ENCODE results near the gene THRA. TPM values are rescaled to one million over a fixed set of nuclear protein-coding genes. Genes with fewer than 3 reads are reported as not detected.
A peak's percentile ranks its signal among the peaks of the same experiment; 100 is the strongest.

THRA gene
- total RNA-seq, 1 donor from 2014 or later: 88.3 TPM

DNA sequence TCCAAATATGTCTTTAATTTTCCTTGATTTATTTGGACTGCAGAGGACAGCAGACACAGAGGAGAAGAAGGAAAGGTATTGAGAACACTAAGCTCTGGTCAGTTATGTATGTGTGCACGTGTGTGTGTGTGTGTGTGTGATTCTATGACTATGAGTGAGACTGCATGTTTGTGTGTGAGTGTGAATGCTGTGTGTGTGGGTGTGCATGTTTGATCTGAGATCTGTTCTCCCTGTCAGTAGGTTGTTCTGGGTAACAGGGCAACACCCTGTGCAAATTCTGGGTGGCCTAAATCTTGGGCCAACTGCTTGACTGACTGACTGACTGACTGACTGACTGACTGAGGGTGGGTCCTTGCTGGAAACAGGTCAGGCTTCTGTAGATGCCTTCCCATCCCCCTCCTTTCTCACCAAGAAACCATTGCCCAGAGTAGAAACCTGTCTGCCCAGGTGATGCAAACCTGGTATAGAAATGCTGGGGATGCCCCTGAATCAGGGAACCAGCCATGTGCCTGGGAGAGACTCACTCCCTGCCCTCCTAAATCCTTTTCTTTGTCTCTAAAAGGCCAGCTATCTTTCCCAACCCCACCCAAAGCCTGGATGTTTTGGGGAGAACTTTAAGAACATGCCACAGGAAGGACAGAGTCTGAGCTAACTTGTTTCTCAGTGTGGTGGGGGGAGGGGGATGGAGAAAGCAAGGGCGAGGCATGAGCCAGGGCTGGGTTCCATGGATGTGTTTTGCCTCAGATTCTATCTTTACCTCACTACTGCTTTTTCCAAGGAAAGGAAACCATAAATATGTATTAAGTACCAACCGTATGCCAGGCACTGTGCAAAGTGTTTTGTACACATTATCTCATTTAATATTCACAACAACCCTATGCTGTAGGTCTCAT, 42.1 kb downstream of the THRA start:
- DNase-seq (ENCODE audit: missing footprints) (no peak), ATAC-seq (no peak)
- intact Hi-C loops (cut with DNase I): loop anchor here (10.0 kb wide), 1 partner anchor 240 kb away; no protein-coding TSS in a partner anchor

DNA sequence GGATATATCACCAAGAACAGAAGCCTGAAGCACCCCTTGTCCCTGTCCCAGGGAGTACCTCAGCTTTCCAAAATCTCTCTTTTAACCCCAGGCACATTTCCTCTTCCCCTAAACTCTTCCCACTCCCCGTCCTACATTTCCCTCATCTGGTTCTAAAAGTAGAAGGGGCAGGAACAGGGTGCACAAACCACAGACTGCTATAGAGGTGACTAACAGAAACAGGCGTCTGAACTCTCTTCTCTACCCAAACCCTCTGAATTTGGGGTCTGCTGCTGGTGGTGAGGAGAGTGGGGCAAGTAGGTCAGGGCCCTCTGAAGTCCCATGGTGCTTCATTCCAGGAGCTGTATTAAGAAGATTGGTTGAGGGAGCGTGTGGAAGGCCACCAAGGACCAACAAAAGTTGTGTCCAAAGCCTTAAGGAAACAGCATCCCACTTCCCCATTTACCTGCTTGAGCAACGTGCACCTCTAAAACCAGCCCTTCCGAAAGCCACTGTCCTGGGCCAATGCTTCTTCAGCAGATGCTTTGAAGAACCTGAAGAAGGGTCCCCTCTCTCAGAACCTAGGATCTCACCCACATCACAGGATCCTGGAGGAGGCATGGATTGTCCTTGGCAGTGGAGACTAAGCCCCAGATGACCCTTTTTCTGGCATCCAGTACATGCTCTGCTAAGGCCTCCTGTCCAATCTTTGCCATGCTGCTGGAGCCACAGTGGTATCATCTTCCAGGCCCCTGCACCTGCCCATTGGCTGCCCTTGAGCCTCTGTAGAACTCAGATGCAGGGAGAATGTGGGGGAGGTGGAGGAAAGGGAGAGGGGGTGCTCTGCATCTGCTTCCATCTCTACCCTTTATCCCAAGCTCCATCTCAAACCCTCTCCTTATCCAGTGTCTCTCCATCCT, 43.3 kb downstream of the THRA start:
- DNase-seq (ENCODE audit: missing footprints) (no peak), ATAC-seq (no peak)
- intact Hi-C loops (cut with DNase I): loop anchor here (10.0 kb wide), 1 partner anchor 239 kb away; no protein-coding TSS in a partner anchor

DNA sequence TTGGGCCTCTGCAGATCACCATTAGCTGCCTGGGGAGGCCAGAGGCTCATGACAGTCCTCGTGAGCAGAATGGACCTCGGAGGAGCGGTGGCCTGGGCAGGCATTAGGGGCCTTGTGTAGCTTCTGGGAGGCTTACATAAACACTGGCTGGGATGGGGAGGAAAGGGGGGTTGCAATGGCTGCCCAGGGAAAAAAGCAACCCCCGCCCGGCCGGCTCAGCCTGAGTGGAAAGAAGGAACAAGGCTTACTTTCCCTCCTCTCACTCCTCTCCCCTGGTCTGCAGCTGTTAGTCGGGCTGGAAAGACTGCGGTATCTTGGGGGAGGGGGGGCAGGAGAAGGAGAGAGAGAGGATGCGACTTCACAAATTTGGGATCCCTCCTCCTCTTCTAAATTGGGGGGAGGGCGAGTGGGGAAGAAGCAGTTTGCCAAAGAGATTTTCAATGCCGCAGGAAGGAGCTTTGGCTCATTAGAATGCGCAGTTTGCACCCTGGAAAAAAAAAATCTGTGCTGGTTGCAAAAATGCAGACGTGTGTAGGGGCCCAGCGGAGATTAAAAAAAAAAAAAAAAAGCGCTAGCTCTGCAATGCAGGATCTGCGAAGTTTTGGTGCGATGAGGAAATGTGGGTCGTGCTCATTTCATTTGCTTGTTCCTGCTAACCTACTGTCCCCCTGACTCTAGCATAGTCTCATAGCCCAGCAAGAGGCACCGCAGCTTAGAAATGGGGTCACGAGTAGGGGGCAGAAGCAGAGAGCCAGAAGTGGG, 44.2 kb downstream of the THRA start:
- intact Hi-C loops (cut with DNase I): loop anchor here (10.0 kb wide), 1 partner anchor 238 kb away; no protein-coding TSS in a partner anchor
- ATAC-seq (no peak), DNase-seq (ENCODE audit: missing footprints) (no peak)

DNA sequence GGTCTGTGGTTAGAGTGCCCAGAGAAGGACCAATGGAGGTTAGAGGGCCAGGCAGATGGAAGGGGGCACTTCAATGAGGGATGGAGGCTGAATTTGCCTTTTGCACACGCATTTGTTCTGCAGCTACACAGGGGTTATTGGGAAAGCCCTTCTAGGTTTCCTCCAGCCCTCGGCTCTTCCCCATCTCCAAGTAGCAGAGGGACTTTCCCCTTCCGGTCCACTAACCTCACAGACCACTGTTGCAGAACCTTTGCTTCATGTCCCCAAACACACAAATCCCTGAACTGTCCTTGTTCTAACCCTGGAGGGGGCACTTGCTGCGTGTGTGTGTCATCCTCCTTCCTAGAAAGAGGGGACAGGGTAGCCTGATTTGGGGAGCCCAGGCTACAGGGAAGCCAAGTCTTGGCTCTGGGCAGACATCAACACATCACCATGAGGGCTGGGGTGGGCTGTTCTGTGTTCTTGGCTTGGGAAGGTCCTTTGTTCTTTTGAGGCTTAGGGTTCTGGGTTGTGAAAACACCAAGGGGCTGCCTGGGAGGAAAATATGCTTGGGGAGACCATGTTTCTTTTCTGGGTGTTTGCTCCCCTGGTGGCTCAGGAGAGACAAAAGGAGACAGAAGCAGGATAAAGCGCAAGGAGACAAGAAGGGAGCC, 44.9 kb downstream of the THRA start:
- intact Hi-C loops (cut with DNase I): loop anchor here (10.0 kb wide), 1 partner anchor 237 kb away; no protein-coding TSS in a partner anchor
- DNase-seq (ENCODE audit: missing footprints) (no peak), ATAC-seq (no peak)

DNA sequence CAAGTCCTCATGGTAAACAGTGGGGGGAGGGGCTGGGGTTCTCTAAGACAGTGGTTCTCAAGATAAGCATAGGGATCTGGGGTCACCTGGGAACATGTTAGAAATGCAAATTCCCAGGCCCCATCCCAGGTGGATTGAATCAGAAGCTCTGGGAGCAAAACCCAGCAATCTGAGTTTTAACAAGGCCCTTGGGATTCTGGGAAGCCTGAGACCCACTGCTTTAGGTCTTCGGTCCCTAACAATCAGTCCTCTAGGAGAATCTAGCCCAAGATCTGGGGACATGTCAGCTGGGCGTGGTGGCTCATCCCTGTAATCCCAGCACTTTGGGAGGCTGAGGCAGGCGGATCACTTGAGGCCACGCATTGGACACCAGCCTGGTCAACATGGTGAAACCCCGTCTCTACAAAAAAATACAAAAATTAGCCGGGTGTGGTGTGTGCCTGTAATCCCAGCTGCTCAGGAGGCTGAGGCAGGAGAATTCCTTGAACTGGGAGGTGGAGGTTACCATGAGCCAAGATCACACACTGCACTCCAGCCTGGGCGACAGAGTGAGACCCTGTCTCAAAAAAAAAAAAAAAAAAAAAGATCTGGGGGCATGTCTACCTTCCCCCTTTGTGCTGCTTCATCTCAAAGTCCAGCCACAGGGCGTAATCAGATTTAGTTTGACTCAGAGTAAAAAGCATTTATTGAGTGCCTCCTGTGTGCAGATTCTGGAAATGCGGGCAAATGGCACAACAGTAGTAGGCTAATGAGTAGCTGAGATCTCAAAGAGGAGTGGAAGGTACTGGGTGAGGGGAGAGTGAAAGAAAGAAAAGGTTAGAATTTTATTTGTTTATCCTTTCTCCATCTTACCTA, 46.4 kb downstream of the THRA start:
- DNase-seq (ENCODE audit: missing footprints): no peak
- ATAC-seq: no peak
- intact Hi-C loops (cut with DNase I): loop anchor here (10.0 kb wide), 1 partner anchor 236 kb away; no protein-coding TSS in a partner anchor

DNA sequence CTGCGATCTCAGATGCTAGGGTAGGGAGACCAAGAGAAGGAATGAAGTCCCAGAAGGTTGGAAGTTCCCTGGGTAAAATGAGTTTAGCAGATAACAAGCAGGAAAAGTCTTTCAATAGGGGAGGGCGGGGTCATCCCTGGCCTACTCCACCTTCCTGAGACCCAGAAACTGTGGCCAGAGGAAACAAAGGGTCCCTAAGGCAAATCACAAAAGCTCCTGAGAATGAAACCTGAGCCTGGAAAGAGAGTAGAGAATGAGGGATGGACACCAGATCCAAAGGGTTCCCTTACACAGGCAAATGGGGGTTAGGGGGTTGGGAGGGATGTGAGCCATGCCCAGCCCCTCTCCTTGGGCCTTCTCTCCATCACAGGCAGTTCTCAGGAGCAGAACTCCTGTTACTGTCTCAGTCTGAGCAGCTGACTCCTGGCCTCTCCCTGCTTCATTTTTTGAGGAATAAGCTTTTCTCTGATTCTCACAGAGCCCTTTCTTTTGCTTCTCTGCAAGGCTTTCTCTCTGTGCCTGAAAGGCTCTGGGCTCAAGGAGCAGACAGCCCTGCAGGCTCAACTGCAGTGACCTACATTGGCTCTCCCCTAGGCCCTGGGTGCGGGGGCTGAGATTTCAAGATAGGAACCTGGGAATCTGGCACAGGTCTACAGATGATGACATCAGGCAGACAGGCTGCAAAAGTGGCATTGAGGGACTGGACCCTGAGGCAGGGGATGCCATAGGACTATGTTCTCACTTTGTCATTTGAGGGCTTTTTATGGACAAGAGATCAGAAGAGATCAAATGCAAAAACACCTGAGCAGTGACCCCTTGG, 47.5 kb downstream of the THRA start:
- no peak for DNase-seq (ENCODE audit: missing footprints)
- intact Hi-C loops (cut with DNase I): loop anchor here (2.0 kb wide), 1 partner anchor 47 kb away; the partner anchor contains the start of gene THRA
- ATAC-seq: no peak

DNA sequence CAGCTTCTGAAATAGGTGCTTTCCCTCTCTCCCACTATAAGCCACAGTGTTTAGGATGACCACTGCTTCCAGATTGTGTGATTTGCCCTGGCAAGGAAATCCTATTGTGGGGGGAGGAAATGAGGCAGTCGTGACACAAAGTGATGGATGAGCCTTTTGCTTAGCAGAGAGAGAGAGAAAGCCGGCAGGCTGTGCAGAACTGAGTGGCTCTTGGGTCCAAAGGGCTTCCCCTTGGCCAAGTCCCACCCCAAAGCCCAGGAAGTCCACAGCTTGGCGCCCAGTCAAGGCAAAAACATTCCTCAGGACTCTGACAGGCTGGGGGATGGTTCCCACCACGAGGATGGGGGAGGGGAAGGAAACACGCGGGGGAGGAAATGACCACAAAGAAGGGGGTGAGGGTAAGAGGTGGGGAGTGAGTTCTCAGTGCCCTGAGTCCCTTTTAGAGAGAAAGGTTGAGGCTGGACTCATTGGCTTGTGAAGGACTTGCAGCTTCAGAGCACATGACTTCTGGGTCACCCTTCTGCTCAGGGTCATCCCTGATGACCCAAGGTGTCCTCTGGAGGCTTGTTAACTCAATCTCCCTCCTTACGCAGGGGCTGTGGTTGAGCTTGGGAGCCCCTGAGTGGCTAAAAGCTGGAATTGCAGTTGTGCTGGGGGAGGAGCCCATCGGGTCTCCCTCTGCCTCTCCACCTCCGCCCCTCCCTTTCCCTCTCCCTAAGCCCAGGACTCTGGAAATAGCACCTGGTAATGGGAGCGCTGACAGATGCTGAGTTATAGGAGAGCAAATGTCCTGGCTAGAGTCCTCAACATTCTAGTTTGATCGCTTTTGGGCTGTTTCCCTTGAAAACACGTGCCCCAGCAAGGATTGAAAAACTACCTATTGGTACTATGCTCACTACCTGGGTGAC, 48.7 kb downstream of the THRA start:
- intact Hi-C loops (cut with DNase I): loop anchor here (1.0 to 2.0 kb wide), 5 partner anchors 12 to 73 kb away; partner anchors contain the start of gene THRA
- ATAC-seq (peak; percentile 79), DNase-seq (ENCODE audit: missing footprints) (peak; percentile 92)

DNA sequence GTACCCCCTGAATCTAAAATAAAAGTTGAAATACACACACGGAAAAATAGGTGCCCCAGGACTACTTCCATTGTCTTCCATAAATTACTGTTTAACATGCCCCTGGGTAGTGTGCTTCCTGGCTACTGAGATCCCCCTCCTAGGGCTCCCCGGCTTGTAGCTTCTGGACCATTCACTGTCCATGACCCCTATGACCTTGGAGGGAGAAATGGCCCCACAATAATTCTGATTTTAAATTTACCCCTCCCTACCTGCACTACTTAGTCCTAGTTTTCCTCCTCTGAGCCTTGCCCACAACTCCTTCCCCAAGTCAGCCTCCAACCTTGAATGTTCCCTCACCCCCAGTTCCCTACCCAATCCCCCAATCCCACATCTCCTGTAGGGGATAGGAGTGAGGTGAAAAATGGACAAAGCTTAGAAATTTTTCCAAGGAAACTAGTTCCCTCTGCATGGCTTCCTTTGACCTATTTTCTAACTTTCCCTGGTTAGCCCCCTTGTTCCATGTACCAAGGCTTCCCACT, 49.5 kb downstream of the THRA start:
- DNase-seq (ENCODE audit: missing footprints) (no peak), ATAC-seq (no peak)
- intact Hi-C loops (cut with DNase I): loop anchor here (2.0 kb wide), 3 partner anchors 43 to 73 kb away; no protein-coding TSS in a partner anchor

DNA sequence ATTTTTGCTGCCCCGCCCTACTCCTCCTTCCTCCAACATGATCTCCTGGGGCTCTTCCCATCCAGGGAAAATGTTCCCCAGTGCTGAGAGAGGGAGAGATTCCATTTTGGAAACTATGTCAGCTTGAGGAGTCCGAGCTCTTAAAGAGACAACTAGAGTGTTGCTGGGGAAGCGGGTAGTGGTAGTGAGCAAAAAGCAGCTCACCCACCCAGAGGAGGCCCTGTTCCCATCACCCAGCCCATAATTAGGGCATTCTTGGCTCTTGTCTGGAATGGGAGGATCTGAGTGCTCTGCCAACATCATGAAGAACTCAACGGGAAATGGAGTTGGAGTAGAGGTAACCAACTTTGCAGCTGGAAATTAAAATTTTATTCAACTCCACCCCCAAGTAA, 49.9 kb downstream of the THRA start:
- peak; percentile 18 for ATAC-seq
- DNase-seq (ENCODE audit: missing footprints): no peak
- intact Hi-C loops (cut with DNase I): loop anchor here (2.0 kb wide), 3 partner anchors 44 to 74 kb away; no protein-coding TSS in a partner anchor

DNA sequence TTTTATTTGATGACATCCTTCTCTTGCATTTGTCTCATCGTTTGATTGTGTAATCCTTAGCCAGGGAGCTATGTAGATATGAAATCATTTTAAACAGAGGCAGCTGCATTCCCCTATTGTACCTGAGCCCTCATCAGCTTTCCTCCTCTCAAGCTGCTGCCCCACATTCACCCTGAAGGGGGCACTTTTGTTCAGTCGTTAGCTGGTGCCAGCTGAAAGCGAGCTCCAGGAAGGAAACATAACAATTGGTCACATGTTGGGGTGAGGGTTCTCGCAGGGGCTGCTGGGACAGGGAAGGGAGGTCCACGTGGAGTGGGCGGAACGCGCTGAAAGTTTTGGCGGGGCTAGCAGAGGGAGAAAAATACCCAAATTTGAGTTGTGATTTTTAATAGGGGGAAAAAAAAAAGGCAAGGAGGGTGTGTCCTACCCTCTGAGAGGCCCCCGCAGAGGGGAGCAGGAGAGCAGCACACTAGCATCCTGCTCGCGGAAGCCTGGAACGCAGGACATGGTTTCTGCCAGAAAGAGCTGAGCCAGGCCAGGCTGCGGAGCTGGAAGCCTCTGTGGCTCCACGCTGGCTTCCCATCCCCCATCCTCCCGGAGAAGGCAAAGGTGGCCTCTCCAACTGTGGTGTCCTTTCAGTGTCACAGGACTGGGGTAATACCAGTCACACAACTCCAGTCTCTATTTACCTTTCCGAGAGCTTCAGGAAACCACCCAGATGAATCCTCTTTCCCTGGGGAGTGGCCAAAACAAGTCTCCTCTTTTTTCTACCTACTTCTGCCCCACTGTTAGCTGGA, 50.5 kb downstream of the THRA start:
- ATAC-seq (peak; percentile 75), DNase-seq (ENCODE audit: missing footprints) (peak; percentile 93)
- intact Hi-C loops (cut with DNase I): loop anchor here (2.0 kb wide), 3 partner anchors 45 to 75 kb away; no protein-coding TSS in a partner anchor

DNA sequence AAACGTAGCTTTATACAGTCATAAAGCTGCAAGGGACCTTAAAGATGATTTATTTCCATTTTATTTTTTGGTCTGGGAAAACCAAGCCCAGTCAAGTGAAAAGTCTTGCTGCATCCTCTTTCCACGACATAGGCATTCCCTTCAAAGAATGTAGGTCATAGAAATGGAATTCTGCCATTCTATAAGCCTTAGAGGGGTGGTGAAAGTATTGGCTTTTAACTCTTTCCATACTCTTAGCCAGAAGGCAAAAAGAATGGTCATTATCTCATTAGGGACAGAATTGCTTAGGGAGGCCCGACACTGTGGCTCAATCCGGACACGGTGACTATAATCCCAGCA, 51.1 kb downstream of the THRA start:
- intact Hi-C loops (cut with DNase I): loop anchor here (2.0 kb wide), 3 partner anchors 45 to 75 kb away; no protein-coding TSS in a partner anchor
- no peak for ATAC-seq

DNA sequence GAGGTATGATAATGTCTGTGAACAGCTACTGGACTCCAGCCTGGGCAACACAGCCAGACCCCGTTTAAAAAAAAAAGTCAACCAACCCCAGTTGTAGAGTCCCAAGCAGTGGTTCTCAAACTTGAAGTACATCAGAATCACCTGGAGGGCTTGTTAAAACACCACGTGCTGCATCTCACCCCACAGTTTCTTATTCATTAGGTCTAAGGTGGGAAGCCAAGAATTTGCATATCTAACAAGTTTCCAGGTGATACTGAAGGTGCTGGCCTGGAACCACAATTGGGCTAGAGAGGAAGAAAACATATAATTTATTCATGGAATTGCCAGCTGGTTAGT, 52.3 kb downstream of the THRA start:
- DNase-seq (ENCODE audit: missing footprints): no peak
- no peak for ATAC-seq
- intact Hi-C loops (cut with DNase I): no loop called here

More for the DNA sequence above, 51.1 kb downstream of the THRA start:
- no peak for DNase-seq (ENCODE audit: missing footprints)

DNA sequence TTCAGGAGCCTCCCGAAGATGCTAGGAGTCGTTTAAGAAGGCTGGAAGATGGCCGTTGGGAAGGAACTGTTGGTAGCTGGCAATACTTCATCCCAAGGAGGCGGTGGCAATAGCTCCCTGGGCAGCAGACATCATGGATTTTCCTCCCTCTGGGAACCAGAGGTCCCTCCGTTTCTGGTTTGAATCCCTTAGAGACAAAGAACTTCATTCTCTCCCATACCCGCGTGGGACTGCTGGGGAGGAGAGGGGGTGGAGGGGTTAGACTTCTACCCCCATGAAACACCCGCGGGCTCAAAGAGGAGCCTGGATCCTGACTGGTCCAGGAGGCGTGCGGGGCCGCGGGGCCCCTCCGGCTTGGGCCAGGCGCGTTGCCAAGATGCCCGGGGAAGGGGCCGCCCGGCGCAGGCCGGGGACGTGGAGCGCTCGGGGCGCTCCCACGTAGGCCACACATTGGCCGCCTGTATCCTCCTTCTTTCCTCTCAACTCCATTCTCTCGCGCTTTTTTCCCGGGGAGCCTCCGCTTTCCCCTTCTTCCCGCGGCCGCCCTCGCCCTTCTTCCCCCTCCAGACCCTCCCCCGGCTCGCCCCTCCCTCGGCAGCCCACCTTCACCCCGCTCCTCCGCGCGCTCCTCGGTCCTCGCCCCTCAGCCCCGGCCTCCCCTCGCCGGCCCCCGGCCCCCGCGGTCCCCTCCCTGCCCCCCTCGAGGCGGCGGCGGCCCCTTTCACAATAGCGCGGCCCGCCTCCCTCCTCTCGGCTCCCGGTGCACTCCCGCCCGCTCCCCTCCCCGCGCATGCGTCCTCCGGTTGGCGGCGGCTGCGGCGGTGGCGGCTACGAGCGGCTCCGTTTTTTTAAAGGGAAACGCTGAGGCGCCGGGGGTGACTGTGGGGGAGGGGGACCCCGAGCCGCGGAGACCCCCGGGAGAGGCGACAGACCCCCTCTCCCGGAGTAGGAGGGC, 58.7 kb downstream of the THRA start, which contains the start of gene MSL1:
Gene MSL1, plus strand, starts transcription at position 791 of the 955 bp plus-strand sequence. CDS start 642 bp downstream, outside the sequence.
- ATAC-seq: peak; percentile 89
- intact Hi-C loops (cut with DNase I): loop anchor here (2.0 to 5.0 kb wide), 2 partner anchors 19 to 56 kb away; partner anchors contain the start of genes CASC3 and RAPGEFL1
- peak; percentile 95 for DNase-seq (ENCODE audit: missing footprints)
